MCF 10A (cell line): ENCODE measurements around the gene PIP4K2B. TPM values are rescaled to one million over a fixed set of nuclear protein-coding genes. Genes with fewer than 3 reads are reported as not detected.
A peak's percentile ranks its signal among the peaks of the same experiment; 100 is the strongest.

Experiments used
- BruUV-seq: library from RNA; stranded (reverse); fragments of 400-500 nt; replicated peaks from 2 replicates; lab custom pipeline; 2021; lab: Mats Ljungman, UMichigan
- CTCF ChIA-PET: fragments of 300-600 bp; sonication (Branson Sonifier 250); formaldehyde crosslinking; extraction: SDS; loops from one replicate; lab custom pipeline; 2021; ENCODE audit warnings: antibody characterized with exemption, inconsistent platforms; lab: Yijun Ruan, JAX
- POLR2A ChIA-PET: fragments of 300-600, 350-650 bp; sonication (Branson Sonifier 250); formaldehyde crosslinking; extraction: SDS; loops from one replicate; lab custom pipeline; 2020; ENCODE audit warnings: antibody characterized with exemption, inconsistent platforms; lab: Yijun Ruan, JAX
- DNase-seq: peaks from one replicate; pipeline ENCODE4 v3.0.0-alpha.2; 2018; ENCODE audit not compliant: unreplicated experiment
- H3K27ac Mint-ChIP-seq: one replicate; pipeline ENCODE4 v1.8.0; 2022; ENCODE audit warnings: mild to moderate bottlenecking, low read depth, mixed read lengths; ENCODE audit not compliant: unreplicated experiment
- H3K27me3 Mint-ChIP-seq: one replicate; pipeline ENCODE4 v1.8.0; 2022; ENCODE audit warnings: mixed read lengths; ENCODE audit not compliant: insufficient read depth, unreplicated experiment
- H3K36me3 Mint-ChIP-seq: one replicate; pipeline ENCODE4 v1.8.0; 2022; ENCODE audit warnings: mild to moderate bottlenecking, moderate library complexity, mixed read lengths; ENCODE audit not compliant: insufficient read depth, unreplicated experiment
- H3K4me1 Mint-ChIP-seq: one replicate; pipeline ENCODE4 v1.8.0; 2022; ENCODE audit warnings: mixed read lengths; ENCODE audit not compliant: insufficient read depth, unreplicated experiment
- H3K4me3 Mint-ChIP-seq: one replicate; pipeline ENCODE4 v1.8.0; 2022; ENCODE audit warnings: mild to moderate bottlenecking, moderate library complexity, mixed read lengths; ENCODE audit not compliant: unreplicated experiment
- H3K9me3 Mint-ChIP-seq: one replicate; pipeline ENCODE4 v1.8.0; 2022; ENCODE audit warnings: mixed read lengths; ENCODE audit not compliant: unreplicated experiment
- CTCF ChIP-seq: fragments of 200-600 bp; IDR thresholded peaks from one replicate; pipeline ENCODE4 v1.8.0; 2022; ENCODE audit warnings: antibody characterized with exemption, mild to moderate bottlenecking; ENCODE audit not compliant: unreplicated experiment
- intact Hi-C: fragments of 100-400 bp; cut with micrococcal nuclease; formaldehyde crosslinking; loops from 2 replicates; pipeline ENCODE4 v1.14.1; 2022
- microRNA-seq: library from miRNA; unstranded; fragments of <30 nt; microRNA quantifications from one replicate; pipeline ENCODE4 v1.2.0, GENCODE V29; 2022
- total RNA-seq: library from RNA; stranded (reverse); gene quantifications from 2 replicates; pipeline ENCODE4 v1.2.3, GENCODE V29; 2022

The PIP4K2B gene
- total RNA-seq, 1 experiment from 2014 or later = 27.4 TPM

- no peak for TF ChIP-seq CTCF
- Mint-ChIP-seq H3K4me3 (no peak overlapping the region), H3K27ac (no peak overlapping the region), H3K36me3 (peaks cover 28% of the 10 kb centered on the region), H3K9me3 (no peaks in the 10 kb centered on the region), H3K4me1 (no peaks in the 10 kb centered on the region), H3K27me3 (no peaks in the 10 kb centered on the region)
- no peak for DNase-seq
- intact Hi-C loops = no loop called here
- CTCF ChIA-PET = interaction anchor here (1.7 kb wide), 1 partner anchor 19 kb away, joined by 8 read pairs; no protein-coding TSS in a partner anchor
- POLR2A ChIA-PET = interaction anchor here (0.5 to 1.6 kb wide), 3 partner anchors 11 to 13 kb away, joined by 3 to 5 read pairs (median 3); no protein-coding TSS in a partner anchor
- BruUV-seq = no TSS peak
These were observed 82.9 kb downstream of the PIP4K2B start for GRCh38 chr17:38716368-38717005.

Small RNA genes lying within 50 kb of the gene (microRNA-seq; reads per million reads assigned to microRNA genes)
- gene MIR4726 = 1.5 reads per million, percentile 5 among the genes with 10 or more reads in this experiment
- 0.93 reads per million for gene MIR4727

Other genes starting within 250 kb of the PIP4K2B start
- gene SRCIN1, start 193.6 kb downstream of the PIP4K2B start, total RNA-seq = 5.7 and 8.6 TPM in 2 replicates
- 3.4 and 3.6 TPM in 2 replicates for gene EPOP, start 124.6 kb downstream of the PIP4K2B start, total RNA-seq
- 59.6 and 65.3 TPM in 2 replicates for gene MLLT6, start 94.3 kb downstream of the PIP4K2B start, total RNA-seq
- 36.8 and 42.0 TPM in 2 replicates for gene CISD3, start 69.2 kb downstream of the PIP4K2B start, total RNA-seq
- 32.6 and 39.5 TPM in 2 replicates for gene PCGF2, start 51.2 kb downstream of the PIP4K2B start, total RNA-seq
- gene PSMB3, start 46.8 kb downstream of the PIP4K2B start, total RNA-seq = 124 and 145 TPM in 2 replicates
- 21.9 and 23.4 TPM in 2 replicates for gene CWC25, start 25.8 kb upstream of the PIP4K2B start, total RNA-seq
- gene RPL23, start 54.2 kb upstream of the PIP4K2B start, total RNA-seq = 1,891 and 2,060 TPM in 2 replicates
- 65.1 and 68.1 TPM in 2 replicates for gene LASP1, start 70.5 kb upstream of the PIP4K2B start, total RNA-seq
- gene FBXO47, start 167.8 kb upstream of the PIP4K2B start, total RNA-seq = not detected in 2 replicates